GM21576 (cell line): Measurements from ENCODE around the gene IGSF6.
"Not testable (repeated sequence)": the region's sequence is repeated elsewhere in the genome, so short reads cannot be mapped to it uniquely, and the experiment has no call there.

Source experiments
- ATAC-seq: cut with Tn5 transposase; IDR thresholded peaks from one replicate; pipeline ENCODE4 v1.9.1; 2021; ENCODE audit warnings: mild to moderate bottlenecking, moderate library complexity; ENCODE audit not compliant: unreplicated experiment

The IGSF6 gene

GRCh38 chr16:21652453-21652852 lies at the start of gene IGSF6:
TSS of gene IGSF6 (minus strand) at chr16:21652608. CDS start at chr16:21652598, 10 bp downstream.
- no peak for ATAC-seq

- no peak for ATAC-seq
Observed at GRCh38 chr16:21701271-21701670, 48.9 kb upstream of the IGSF6 start.

GRCh38 chr16:21698169-21699032 lies 46.0 kb upstream of the IGSF6 start:
- no peak for ATAC-seq

- ATAC-seq, result no peak
Observed at GRCh38 chr16:21697032-21697431, 44.6 kb upstream of the IGSF6 start.

- ATAC-seq, result no peak
Observed at GRCh38 chr16:21694609-21695008, 42.2 kb upstream of the IGSF6 start.

- not testable (repeated sequence) for ATAC-seq
Observed at GRCh38 chr16:21690967-21691366, 38.6 kb upstream of the IGSF6 start.

- ATAC-seq, result no peak
Observed at GRCh38 chr16:21689107-21689506, 36.7 kb upstream of the IGSF6 start.

- no peak for ATAC-seq
Observed at GRCh38 chr16:21685034-21685455, 32.6 kb upstream of the IGSF6 start.

- no peak for ATAC-seq
Observed at GRCh38 chr16:21684199-21684598, 31.8 kb upstream of the IGSF6 start.

GRCh38 chr16:21683184-21683583 lies 30.8 kb upstream of the IGSF6 start:
- no peak for ATAC-seq

GRCh38 chr16:21680714-21681113 lies 28.3 kb upstream of the IGSF6 start:
- ATAC-seq, result not testable (repeated sequence)

- ATAC-seq, result not testable (repeated sequence)
Observed at GRCh38 chr16:21674456-21674855, 22.0 kb upstream of the IGSF6 start.

GRCh38 chr16:21673469-21673868 lies 21.1 kb upstream of the IGSF6 start:
- ATAC-seq, result no peak

GRCh38 chr16:21667575-21667974 lies 15.2 kb upstream of the IGSF6 start:
- no peak for ATAC-seq

GRCh38 chr16:21666772-21667171 lies 14.4 kb upstream of the IGSF6 start:
- ATAC-seq, result no peak

GRCh38 chr16:21664801-21665492 lies 12.5 kb upstream of the IGSF6 start:
- no peak for ATAC-seq

GRCh38 chr16:21663889-21664647 lies 11.7 kb upstream of the IGSF6 start, which contains the start of gene OTOA:
TSS of gene OTOA (plus strand) at chr16:21663968. CDS start at chr16:21678515, 14,547 bp downstream.
- ATAC-seq, result no peak

GRCh38 chr16:21659124-21659523 lies 6.7 kb upstream of the IGSF6 start:
- ATAC-seq, result no peak

GRCh38 chr16:21656795-21657768 lies 4.7 kb upstream of the IGSF6 start:
- ATAC-seq, result no peak

- ATAC-seq, result no peak
Observed at GRCh38 chr16:21654881-21655280, 2.5 kb upstream of the IGSF6 start.
